ENCODE results near the gene C16orf86. TPM values are rescaled to one million over a fixed set of nuclear protein-coding genes. Genes with fewer than 3 reads are reported as not detected.

Gene C16orf86
- total and polyA plus RNA-seq, 2 of the 8 experiments (the other 6 are each of a cell fraction or from before 2014, with no cell fraction given) = 1.4 to 2.3 TPM

DNA sequence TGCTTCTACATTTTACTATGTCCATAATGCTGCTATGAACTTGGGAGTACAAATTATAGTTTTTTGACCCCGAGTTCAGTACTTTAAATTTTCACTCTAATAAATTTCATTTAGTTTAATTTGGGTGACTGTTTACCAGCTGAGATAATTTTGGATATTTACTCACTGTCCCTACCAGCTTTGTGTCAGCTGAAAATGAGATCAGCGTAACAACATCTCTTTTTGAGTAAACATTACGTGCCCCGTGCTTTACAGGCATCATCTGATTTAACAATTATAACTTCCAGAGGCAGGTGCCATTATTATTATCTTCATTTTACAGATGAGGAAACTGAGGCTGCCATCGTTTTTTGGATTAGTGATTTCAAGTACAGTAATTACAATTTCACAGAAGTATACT lies 37.5 kb downstream of the C16orf86 start (continued):
- TF ChIP-seq, protein P1, sequence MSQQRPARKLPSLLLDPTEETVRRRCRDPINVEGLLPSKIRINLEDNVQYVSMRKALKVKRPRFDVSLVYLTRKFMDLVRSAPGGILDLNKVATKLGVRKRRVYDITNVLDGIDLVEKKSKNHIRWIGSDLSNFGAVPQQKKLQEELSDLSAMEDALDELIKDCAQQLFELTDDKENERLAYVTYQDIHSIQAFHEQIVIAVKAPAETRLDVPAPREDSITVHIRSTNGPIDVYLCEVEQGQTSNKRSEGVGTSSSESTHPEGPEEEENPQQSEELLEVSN (IDR thresholded peaks at IDR 0.05) = no peak
- TF ChIP-seq KDM4A (IDR thresholded peaks at IDR 0.05; ENCODE audit: low read depth, low read length, severe bottlenecking) = no peak
- TF ChIP-seq ZNF274 (IDR thresholded peaks at IDR 0.05; ENCODE audit: borderline replicate concordance, extremely low read depth, low read length) = no peak
- no peak for TF ChIP-seq YY1 (IDR thresholded peaks at IDR 0.05; ENCODE audit: low read depth, low read length)
- TF ChIP-seq TEAD4 (IDR thresholded peaks at IDR 0.05; ENCODE audit: low read depth, low read length) = no peak
- TF ChIP-seq, protein P2, sequence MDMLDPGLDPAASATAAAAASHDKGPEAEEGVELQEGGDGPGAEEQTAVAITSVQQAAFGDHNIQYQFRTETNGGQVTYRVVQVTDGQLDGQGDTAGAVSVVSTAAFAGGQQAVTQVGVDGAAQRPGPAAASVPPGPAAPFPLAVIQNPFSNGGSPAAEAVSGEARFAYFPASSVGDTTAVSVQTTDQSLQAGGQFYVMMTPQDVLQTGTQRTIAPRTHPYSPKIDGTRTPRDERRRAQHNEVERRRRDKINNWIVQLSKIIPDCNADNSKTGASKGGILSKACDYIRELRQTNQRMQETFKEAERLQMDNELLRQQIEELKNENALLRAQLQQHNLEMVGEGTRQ (IDR thresholded peaks at IDR 0.05; ENCODE audit: low read length) = no peak
- no peak for TF ChIP-seq RFX5 (IDR thresholded peaks at IDR 0.05; ENCODE audit: borderline replicate concordance, low read depth, low read length)
- TF ChIP-seq SIRT6 (IDR thresholded peaks at IDR 0.05; ENCODE audit: low read length) = no peak
- no peak for TF ChIP-seq JUND (IDR thresholded peaks at IDR 0.05; ENCODE audit: low read length)

Measured in H1 (cell line).